ENCODE results near the gene ACSS3. TPM values are rescaled to one million over a fixed set of nuclear protein-coding genes. Genes with fewer than 3 reads are reported as not detected.

Gene ACSS3
- total RNA-seq, 1 experiment from 2014 or later, result 19.3 TPM

- DNase-seq, result no peak
- TF ChIP-seq CTCF (conservative IDR thresholded peaks at IDR 0.05), result no peak
- no peak overlapping the region for H3K56ac ChIP-seq (ENCODE audit: insufficient read length, low read depth, low read length)
- H2BK120ac ChIP-seq (ENCODE audit: low read depth, low read length, poor library complexity, severe bottlenecking), result no peak overlapping the region
- H2BK20ac ChIP-seq (ENCODE audit: low read depth, low read length, poor library complexity, severe bottlenecking), result no peak overlapping the region
- H3K27ac Mint-ChIP-seq, result no peak overlapping the region
- H3K9me3 ChIP-seq (ENCODE audit: control insufficient read depth, low read depth, low read length), result no peaks in the 10 kb centered on the region
- no peak overlapping the region for H4K5ac ChIP-seq (ENCODE audit: insufficient read length, low read depth, low read length)
- no peak overlapping the region for H2BK5ac ChIP-seq (ENCODE audit: insufficient read length, low read length)
- H2BK12ac ChIP-seq (ENCODE audit: insufficient read length, low read depth, low read length), result no peak overlapping the region
- no peak overlapping the region for H2BK15ac ChIP-seq (ENCODE audit: low read depth, low read length)
- no peak overlapping the region for H4K8ac ChIP-seq (replicated peaks; ENCODE audit: insufficient read length, low read depth, low read length)
- no peak overlapping the region for H3K4me3 Mint-ChIP-seq
- H3K79me2 ChIP-seq (ENCODE audit: insufficient read depth, low read length), result no peaks in the 10 kb centered on the region
- H3K18ac ChIP-seq (ENCODE audit: insufficient read length, low read depth, low read length), result no peak overlapping the region
- no peaks in the 10 kb centered on the region for H4K20me1 ChIP-seq (ENCODE audit: control insufficient read depth, insufficient read depth, insufficient read length)
- no peaks in the 10 kb centered on the region for H3K79me1 ChIP-seq (ENCODE audit: insufficient read depth, low read depth, low read length, poor library complexity, severe bottlenecking)
- no peak overlapping the region for H3K23ac ChIP-seq (ENCODE audit: insufficient read length, low read depth, low read length)
- H3K27me3 Mint-ChIP-seq (ENCODE audit: low read depth), result no peaks in the 10 kb centered on the region; the same call in 1 of the 2 replicates
- no CpG with 5 or more reads among the region's 1 CpG for WGBS (ENCODE audit: extremely low coverage, insufficient read length, low lambda C conversion rate)
- no peak overlapping the region for H3K14ac ChIP-seq (ENCODE audit: insufficient read depth, low read length)
- H3K9me3 Mint-ChIP-seq, result no peaks in the 10 kb centered on the region
- H3K23me2 ChIP-seq (ENCODE audit: insufficient read length, low read depth, low read length, poor library complexity, severe bottlenecking), result no peaks in the 10 kb centered on the region
- H3K36me3 Mint-ChIP-seq (ENCODE audit: insufficient read depth in 1 of 3, low read depth in 3 of 3), result no peaks in the 10 kb centered on the region; a peak in 1 of 7 replicates
- H2AFZ ChIP-seq (ENCODE audit: low read length), result no peak overlapping the region
- H3K4me2 ChIP-seq (ENCODE audit: insufficient read depth, insufficient read length, low read length), result no peak overlapping the region
- no peak overlapping the region for H3K9ac ChIP-seq (ENCODE audit: extremely low read depth, insufficient read length, low read length)
- H3K4me1 Mint-ChIP-seq, result peaks cover 57 to 62% of the 10 kb centered on the region in 2 experiments
- no peak overlapping the region for H3T11ph ChIP-seq (ENCODE audit: low read length)
- no peak overlapping the region for H3K27ac ChIP-seq (ENCODE audit: insufficient read length, low read depth, low read length)
- no peak overlapping the region for H3K4ac ChIP-seq (ENCODE audit: low read depth, low read length)
- H2AK5ac ChIP-seq (ENCODE audit: insufficient read length, low read length), result no peak overlapping the region
- H4K91ac ChIP-seq (ENCODE audit: insufficient read length, low read depth, low read length), result no peak overlapping the region
- H3K27me3 ChIP-seq (ENCODE audit: insufficient read depth, low read length), result no peaks in the 10 kb centered on the region
- peaks cover 15% of the 10 kb centered on the region; the same call in 1 of the 2 replicates for H3K4me1 ChIP-seq (ENCODE audit: insufficient read depth, low read length)
These were observed 133.4 kb downstream of the ACSS3 start for GRCh38 chr12:81211306-81211705.

Data from H9 (cell line).